Measurements from ENCODE around the gene TMEM167B. TPM values are rescaled to one million over a fixed set of nuclear protein-coding genes. Genes with fewer than 3 reads are reported as not detected.

TMEM167B gene
- total RNA-seq, 4 donors from 2014 or later: 24.8 to 52.3 (median 34.3) TPM

GRCh38 chr1:109112056-109112651, 21.6 kb downstream of the TMEM167B start:
- no peak for DNase-seq (ENCODE audit: low spot score in 2 of 2)
- intact Hi-C loops (cut with DNase I; ENCODE audit: low total_unique reads): loop anchor here (5.0 kb wide), 1 partner anchor 350 kb away; no protein-coding TSS in a partner anchor
- H3K4me3 ChIP-seq (ENCODE audit: low read depth, poor library complexity, severe bottlenecking): no peak overlapping the region
- WGBS, 2 donors: 20 to 23% methylated on average over 10 of the region's 10 CpGs
- TF ChIP-seq CTCF (IDR thresholded peaks at IDR 0.05): no peak
- TF ChIP-seq POLR2A (IDR thresholded peaks at IDR 0.05): no peak

- peak; percentile 91 to 98 for DNase-seq (ENCODE audit: low spot score in 2 of 2)
- TF ChIP-seq CTCF (IDR thresholded peaks at IDR 0.05) (peak in 1 of 3 donors; percentile 66), POLR2A (IDR thresholded peaks at IDR 0.05) (no peak)
- WGBS, 2 donors: 6% methylated on average over 29 to 31 of the region's 31 CpGs
- no peak overlapping the region for H3K4me3 ChIP-seq (ENCODE audit: low read depth, poor library complexity, severe bottlenecking)
- intact Hi-C loops (cut with DNase I; ENCODE audit: low total_unique reads): loop anchor here (5.0 kb wide), 1 partner anchor 350 kb away; no protein-coding TSS in a partner anchor
These were observed 22.2 kb downstream of the TMEM167B start for GRCh38 chr1:109112652-109113285.

- intact Hi-C loops (cut with DNase I; ENCODE audit: low total_unique reads): loop anchor here (5.0 kb wide), 1 partner anchor 351 kb away; no protein-coding TSS in a partner anchor
- DNase-seq (ENCODE audit: low spot score in 2 of 2): peak; percentile 51 to 87
- H3K4me3 ChIP-seq (ENCODE audit: low read depth, poor library complexity, severe bottlenecking): no peak within 1 kb of the TSS
- no peak for TF ChIP-seq CTCF (IDR thresholded peaks at IDR 0.05)
- no peak for TF ChIP-seq POLR2A (IDR thresholded peaks at IDR 0.05)
- WGBS, 2 donors: 1 to 2% methylated on average over 40 to 50 of the region's 56 CpGs
These were observed 23.2 kb downstream of the TMEM167B start, which contains the start of gene ELAPOR1 for GRCh38 chr1:109113590-109114341. Gene ELAPOR1, plus strand, starts transcription at chr1:109114115. Its CDS starts 69 bp downstream, at chr1:109114184.

- DNase-seq (ENCODE audit: low spot score in 2 of 2): no peak
- no peak overlapping the region for H3K4me3 ChIP-seq (ENCODE audit: low read depth, poor library complexity, severe bottlenecking)
- TF ChIP-seq CTCF (IDR thresholded peaks at IDR 0.05) (no peak), POLR2A (IDR thresholded peaks at IDR 0.05) (no peak)
- intact Hi-C loops (cut with DNase I; ENCODE audit: low total_unique reads): loop anchor here (5.0 kb wide), 1 partner anchor 352 kb away; no protein-coding TSS in a partner anchor
- WGBS, 2 donors: 9 to 15% methylated on average over 5 to 12 of the region's 12 CpGs
These were observed 23.7 kb downstream of the TMEM167B start for GRCh38 chr1:109114342-109114674.

- 96 to 98% methylated on average over 2 of the region's 2 CpGs for whole genome bisulfite sequencing, 2 donors
- TF ChIP-seq CTCF (IDR thresholded peaks at IDR 0.05) (no peak), POLR2A (IDR thresholded peaks at IDR 0.05) (no peak)
- intact Hi-C loops (cut with DNase I; ENCODE audit: low total_unique reads): no loop called here
- no peak for DNase-seq (ENCODE audit: low spot score in 2 of 2)
- no peak overlapping the region for H3K4me3 ChIP-seq (ENCODE audit: low read depth, poor library complexity, severe bottlenecking)
These were observed 25.1 kb downstream of the TMEM167B start for GRCh38 chr1:109115685-109116084.
